ENCODE data around the gene UBXN11.
"Not testable (repeated sequence)": the region's sequence is repeated elsewhere in the genome, so short reads cannot be mapped to it uniquely, and the experiment has no call there.

UBXN11 gene

DNA sequence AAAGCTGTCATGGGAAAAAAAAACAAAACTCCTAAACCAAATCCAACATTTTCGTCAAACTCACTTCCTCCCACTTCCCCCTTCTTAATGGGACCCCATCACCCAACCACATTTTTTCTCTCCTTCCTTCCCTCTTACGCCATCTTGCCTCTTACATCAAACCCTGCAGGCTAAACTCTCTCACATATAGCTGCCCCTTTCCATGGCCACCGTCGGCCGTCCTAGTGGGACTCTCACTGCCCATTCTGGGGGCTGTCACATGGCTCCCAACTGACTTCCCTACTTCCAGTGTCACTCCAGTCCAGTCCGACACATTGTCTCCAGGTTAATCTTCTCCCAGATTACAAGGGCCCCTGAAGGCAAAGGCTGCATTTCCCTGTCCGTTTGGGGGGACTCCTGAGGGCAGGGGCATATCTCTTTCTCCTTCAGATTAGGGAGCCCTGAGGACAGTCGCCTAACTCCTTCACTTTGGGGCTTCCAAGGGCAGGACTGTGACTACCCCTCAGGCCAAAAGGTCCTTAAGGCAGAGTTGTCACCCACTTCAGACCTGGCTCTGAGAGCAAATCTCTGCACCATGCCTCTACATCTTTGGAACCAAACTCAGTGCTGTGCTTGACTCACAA is 658 bp downstream of the UBXN11 start:
- no peak for DNase-seq (ENCODE audit: low read depth)

DNA sequence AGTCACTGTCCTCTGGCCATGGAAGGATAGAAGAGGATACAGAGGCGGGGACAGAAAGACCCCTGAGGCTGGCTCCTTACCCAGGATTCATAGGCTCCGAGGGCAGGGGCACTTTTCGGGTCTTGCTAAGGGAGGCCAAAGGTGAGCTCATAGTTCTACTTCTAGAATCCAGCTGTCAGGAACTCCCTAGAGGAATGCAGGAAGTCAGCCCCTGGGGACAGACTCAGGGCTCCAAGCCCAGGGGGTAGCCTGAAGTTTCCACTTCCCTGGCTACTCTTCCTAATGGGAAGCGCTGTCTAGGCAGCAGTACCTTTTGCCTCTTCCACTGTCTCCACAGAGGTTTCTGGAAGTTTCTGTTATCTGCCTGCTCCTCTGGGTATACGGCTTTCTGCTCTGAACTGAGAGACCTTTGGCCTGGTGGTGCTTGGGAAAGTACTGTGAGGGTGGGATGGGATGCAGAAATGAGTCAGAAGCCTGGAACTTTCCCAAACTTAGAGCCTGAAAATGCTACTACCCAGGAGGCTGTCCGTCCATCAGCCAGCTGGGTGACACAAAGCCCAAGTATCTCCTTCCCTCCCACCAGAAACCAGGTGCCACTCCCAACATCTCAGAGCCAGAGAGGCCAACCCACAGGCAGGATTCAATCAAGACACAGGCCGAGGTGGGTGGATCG is 3.6 kb downstream of the UBXN11 start:
- DNase-seq (ENCODE audit: low read depth) = peak; percentile 89

DNA sequence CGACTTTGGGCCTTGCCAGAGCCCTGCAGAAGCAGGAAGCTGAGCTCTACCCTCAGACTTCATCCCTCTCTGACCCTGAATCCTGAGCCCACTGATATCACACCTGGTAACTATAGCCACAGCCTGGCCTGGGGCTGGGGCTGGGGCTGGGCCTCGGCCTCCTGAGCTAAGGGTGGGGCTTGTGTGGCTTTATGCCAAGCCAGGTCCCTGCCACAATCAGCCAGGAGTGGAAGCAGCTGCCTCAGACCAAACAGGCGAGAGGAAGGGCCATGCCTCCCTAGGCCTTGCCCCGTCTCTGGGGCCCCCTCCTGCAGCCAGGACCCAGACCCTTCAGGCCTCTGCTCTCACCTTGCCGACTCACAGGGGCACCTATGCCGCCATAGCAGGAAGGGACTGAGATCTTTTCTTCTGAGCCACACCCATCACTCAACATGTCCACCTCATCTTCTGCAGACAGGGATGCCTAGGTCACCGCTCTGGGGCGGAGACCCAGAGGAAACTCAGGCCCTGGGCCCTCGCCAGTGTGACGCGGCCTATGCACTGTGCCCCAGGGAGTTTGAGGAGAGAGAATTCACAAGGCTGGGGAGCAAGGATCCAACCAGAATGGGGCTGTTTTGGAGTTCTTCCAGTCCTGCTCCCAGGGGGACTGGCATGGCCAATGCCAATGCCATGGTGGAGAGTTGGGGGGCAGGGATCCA is 5.7 kb downstream of the UBXN11 start:
- no peak for DNase-seq (ENCODE audit: low read depth)

DNA sequence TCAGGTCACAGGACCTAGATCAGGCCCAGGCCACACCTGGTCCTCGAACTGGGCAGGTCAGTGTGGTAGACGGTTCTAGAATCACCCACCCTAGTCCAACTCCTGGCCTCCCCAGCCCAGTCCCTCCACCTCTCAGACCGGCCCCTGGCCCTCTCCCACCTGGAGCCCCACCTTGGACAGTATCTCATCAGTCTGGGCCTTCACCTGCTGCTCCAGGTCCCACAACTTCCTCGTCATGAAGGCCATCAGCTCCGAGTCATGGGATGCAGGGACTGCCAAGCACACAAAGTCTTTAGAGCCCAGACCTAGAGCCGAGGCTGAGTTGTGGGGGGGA is 8.7 kb downstream of the UBXN11 start:
- no peak for DNase-seq (ENCODE audit: low read depth)

DNA sequence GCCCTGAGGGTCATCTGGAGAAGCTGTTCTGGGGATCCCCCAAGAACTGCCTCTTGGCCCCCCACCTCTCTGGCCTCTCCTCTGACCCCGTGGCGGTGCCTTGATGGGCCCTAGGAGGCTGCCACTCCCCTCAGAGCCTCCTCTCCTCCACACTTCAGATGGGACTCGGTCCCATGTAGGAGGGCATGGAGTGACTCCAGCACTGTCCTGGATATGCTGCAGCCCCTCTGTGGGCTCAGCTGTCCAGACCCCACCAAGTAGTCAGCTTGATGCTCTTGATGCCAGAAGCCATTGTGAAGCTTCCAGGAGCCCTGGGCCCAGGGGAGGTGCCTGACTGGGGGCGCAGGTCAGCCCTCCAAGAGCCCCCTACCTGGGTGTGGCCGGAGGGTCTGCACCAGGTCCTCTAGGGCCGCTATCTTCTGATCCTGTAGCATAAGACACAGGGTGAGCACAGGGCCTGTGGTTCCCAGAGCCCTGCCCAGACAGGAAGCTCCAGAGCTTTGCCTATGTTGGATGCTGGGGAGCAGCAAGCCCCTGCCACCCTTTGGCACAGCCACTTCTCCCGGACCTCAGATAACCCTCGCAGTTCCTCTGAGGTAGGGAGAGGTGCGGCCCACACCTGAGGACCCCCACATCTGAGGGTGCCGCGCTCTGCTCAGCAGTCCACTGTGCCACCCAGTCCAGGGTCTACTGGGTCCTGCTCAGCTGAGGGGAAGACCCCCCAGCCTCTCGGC is 9.2 kb downstream of the UBXN11 start:
- DNase-seq (ENCODE audit: low read depth) = no peak

DNA sequence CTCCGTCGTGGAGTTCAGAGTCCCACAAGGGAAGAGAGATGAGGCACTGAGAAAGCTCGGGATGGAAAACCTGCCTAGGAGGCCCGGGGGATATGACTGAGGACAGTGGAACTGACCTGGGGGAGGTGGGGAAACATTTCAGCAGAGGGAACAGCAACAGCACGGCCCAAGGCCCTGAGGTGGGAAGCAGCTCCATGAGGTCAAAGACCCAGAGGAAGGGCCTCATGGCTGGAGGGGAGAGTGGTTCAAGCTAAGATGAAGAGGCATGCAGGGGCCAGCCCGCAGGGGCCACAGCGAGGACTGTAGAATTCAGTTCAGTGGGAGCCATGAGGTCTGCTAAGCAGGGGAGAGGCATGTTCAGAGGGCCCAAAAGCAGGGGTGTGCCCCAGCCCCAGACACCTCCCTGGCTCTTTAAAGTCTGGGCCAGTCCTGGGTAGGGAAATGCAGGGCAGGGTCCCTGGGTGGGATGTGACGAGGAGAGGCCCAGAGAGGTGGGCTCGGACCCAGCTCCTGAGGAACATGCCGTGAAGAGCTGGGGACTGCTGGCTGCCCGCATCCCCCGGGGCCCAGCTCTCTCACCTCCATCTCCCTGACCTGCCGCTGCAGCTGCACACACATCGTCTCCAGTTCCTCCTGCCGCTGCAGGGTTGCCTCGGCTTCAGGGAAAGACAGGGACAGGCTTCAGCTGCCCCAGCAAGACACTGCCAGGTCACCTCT is 9.9 kb downstream of the UBXN11 start:
- DNase-seq (ENCODE audit: low read depth) = no peak

DNA sequence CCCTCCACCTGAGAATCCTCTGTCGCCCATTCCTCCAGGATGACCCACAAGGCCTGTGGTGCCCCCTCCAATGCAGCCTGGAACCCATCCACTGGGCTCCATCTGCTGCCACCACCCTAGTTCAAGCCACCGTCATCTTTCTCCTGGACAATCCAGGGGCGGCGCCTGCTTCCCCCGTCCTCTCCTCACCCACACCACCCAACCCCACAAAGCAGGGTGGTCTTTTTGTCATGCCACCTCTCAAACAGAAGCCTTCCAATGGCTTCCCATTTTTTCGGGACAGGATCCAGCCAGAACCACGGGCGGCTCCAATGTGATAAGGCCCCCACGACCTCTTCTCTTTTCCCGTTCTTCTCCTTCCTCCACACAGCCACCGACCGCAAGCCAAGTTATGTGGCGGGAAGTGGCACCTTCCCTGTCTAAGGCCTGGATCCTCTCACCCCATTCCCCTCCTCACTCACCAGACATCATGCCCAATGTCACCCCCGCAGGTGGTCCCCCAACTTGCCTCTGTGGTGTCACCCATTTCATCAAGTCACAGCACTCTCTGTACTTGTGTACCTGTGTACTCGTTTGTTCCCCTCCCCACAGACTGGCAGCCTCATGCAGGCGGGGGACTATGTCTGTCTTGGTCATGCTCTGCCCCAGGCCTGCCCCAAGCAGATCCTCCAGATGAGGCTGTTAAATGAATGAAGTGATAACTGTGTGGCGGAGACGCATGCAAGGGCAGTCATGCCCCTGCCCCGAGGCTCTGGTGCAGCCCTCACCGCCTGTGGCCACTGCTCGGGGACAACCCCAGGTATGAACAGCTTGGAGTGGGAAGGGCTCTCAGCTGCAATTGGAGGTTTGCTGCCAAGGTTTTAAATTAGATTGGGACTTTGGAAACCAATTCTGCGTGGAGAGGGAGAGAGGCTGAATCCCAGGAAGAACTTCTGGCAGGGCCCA is 11.0 kb downstream of the UBXN11 start:
- no peak for DNase-seq (ENCODE audit: low read depth)

DNA sequence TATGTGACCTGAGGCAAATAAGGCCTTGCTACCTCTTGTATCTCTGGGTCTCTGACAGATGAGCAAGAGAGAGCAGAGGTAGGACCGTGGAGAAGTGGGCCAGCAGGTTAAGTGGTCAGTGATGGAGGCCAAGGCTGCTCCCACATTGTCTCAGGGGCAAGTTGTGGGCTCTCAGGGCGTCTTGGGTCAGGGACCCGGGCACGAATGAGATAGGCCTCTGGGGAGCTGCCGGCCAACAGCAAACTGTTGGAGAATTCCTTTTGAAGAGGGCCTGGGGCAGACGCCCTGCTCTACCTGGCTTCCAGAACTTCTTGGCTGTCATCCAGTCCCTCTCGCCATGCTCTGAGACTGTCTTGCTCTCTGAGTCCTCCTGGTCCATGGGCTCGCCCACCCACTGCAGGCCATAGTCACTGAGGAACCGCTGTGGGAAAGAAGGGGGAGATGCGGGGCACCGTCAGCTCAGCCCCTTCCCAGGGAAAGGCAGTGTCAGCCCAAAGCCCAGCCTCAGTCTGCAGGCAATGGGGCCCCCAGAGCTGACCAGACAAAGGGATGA is 12.4 kb downstream of the UBXN11 start:
- DNase-seq (ENCODE audit: low read depth) = no peak

DNA sequence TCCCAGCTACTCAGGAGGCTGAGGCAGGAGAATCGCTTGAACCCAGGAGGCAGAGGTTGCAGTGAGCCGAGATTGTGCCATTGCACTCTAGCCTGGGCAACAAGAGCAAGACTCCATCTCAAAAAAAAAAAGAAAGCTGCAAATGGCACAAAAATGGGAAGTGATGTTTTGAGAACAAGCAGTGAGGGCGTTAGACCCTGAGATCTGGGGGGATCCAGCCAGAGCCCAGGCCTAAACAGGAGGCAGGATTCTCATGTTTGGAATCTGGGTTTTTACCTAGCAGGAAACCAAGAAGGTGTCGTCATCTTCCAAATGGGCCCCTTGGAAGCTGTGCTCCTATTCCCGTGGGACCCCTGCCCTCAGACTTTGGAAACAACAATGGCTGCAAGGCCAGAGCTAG is 13.7 kb downstream of the UBXN11 start:
- DNase-seq (ENCODE audit: low read depth) = not testable (repeated sequence)

DNA sequence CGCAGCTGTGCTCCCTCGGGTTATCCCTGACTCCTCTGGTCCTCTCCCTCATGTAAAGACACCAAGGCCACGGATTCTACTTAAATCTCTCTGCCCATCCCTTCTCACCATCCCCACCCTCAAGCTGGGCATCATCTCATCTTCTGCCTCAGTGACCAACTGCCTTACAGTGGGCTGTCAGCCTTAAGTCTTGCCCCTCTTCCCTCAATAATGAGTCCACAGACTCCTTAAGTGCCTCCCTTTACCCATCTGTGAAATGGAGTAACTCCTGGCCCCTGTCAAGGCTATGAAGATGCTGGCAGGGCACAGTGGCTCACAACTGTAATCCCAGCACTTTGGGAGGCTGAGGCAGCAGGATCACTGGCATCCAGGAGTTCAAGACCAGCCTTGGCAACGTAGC is 14.5 kb downstream of the UBXN11 start:
- no peak for DNase-seq (ENCODE audit: low read depth)

DNA sequence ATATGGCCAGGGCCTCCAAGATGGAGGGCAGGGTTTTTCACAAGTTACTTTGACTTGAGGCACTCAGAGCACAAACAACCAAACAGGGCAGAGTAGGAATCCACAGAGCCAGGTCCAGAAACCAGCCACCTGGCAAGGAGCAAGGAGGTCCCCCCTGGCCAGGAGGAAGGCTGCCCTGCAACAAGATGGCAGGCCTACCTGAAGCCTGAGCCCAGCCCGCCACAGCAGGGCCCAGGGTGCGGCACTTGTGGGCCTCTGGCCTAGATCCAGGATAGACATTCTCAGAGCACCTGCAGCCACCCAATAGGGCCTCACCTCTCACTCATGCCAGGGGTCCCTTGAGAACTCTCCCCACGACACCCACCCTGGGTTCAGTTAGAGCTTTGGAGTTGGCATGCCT is 15.0 kb downstream of the UBXN11 start:
- no peak for DNase-seq (ENCODE audit: low read depth)

DNA sequence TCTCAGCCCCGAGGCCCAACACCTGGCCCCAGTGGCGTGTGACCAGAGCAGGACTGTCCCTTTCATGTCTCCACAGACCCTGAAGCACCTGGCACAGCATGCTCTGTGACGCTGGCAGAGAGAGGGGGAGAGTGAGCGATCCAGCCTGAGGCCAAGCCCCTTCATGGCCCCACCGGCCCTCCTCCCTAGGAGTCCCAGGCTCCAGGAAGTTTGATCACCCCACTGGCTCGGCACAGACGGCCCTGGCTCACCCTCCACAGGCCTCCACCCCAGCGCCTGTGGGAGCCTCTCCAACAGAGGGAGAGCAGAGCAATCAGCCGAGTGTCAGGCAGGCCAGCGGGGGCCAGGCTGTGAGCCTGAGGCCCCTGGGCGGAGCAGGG is 15.6 kb downstream of the UBXN11 start:
- DNase-seq (ENCODE audit: low read depth) = no peak

DNA sequence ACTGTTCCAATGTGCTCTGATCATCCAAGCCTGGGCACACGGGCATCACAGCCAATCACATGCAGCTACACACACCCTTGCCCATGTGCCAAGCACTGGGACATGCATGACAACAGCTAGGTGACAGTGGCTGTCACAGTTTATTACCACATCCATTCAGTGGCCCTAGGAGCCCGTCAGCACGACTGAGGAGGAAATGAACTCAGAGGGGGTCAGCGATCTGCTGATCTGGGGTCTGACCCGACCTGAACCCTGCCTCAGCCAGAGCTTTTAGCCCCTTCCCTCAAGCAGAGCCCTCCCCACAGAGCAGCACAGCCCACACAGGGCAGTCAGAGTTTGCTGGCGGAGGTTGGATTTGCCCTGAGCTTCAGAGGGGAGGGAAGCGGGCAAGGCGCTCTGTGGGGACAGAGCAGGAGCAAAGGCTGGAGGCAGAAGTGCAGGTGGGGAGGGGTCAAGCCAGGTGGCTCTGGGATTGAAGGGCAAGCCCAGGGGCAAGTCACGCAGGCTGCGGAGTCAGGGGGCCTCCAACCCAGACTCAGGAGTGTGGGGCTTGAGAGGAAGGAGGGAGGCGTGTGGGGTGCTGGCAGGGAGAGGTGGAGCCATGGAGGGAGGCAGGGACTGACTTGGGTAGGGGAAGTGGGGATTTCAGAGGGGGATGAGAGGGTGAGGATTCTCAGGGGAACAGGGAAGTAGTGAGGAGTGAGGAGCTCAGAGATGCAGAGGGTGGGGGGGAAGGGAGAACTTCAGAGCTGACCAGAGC is 16.1 kb downstream of the UBXN11 start:
- DNase-seq (ENCODE audit: low read depth) = no peak

DNA sequence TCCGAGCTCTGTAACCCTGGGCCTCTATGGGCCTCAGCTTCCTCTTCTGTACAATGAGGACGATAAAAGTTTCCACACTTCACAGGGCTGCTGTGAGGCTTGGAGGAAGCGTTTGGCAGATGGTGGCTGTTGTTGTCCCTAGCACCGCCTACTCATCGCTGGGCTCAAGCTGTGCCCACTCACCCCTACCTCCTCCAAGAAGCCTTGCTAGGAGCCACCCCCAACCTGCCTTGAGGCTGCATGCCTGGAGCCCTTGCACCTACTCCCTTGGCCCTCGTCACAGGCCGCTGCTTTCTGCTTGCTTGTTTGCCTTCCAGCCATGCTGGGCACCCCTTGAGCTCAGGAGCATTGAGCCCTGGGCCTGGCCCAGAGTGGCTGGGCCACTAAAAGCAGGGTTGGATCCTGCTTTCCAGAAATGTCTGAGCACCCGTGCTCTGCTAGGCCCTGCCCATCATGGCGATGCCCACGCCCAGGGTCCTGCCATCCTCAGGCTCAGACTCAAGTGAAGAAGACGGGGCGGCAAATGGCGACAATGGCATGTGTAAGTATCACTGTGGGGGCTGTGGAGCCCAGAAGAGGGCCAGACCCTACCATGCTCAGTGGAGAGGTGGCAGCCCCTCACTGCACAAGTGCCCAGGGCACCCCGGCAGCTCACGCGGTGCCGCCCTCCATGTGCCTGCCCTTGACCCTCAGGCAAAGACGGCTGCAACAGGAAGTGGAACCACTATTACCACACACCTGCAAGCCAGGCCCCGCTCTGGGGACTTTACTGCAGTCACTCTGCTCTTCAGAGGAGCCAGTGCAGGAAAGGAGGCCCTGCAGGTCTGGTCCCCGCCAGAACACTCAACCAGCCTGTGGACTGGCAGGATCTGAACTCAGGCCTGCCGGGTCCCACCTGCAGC is 17.0 kb downstream of the UBXN11 start:
- DNase-seq (ENCODE audit: low read depth) = no peak

DNA sequence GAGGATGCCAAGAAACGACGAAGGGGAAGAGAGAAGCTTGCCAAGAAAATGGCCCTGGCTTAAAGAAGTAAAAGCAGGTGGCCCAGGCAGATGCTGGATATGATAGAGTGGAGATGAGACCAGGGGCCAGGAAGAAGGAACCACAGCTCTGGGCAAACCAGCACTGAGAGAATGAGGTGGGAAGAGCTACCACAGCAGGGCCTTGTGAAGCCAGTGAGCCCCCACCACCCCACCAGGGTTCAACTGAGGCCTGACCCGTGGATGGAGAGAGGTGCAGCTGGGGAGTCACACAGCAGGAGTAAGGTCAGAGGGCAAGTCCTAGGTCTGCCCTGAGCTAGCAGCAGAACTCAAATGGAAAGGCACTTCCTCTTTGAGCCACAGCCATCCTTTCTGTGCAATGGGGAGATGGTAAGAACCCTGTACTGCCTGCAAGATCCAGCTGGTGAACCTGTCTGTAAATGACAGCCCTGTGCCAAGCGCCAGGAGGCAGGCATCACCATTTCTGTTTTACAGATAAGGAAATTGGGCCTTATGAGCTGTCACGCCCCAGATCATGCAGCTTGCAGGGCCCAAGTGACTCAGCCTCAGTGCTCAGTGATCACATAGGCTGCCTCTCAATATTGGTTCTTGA is 18.0 kb downstream of the UBXN11 start:
- no peak for DNase-seq (ENCODE audit: low read depth)

DNA sequence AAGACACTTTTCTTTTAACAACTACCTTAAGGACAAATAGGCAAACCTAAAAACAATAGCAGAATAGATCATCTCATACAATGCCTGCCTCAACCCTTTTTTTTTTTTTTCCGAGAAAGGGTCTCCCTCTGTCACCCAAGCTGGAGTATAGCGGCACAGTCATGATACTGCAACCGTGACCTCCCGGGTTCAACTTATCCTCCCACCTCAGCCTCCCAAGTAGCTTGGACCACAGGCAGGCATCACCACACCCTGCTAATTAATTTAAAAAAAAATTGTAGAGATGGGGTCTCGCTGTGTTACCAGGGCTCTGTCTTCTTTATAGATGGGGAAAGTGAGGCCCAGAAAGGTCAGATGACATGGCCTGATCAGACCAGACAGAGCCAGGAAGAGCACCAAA is 18.6 kb downstream of the UBXN11 start:
- DNase-seq (ENCODE audit: low read depth) = no peak

DNA sequence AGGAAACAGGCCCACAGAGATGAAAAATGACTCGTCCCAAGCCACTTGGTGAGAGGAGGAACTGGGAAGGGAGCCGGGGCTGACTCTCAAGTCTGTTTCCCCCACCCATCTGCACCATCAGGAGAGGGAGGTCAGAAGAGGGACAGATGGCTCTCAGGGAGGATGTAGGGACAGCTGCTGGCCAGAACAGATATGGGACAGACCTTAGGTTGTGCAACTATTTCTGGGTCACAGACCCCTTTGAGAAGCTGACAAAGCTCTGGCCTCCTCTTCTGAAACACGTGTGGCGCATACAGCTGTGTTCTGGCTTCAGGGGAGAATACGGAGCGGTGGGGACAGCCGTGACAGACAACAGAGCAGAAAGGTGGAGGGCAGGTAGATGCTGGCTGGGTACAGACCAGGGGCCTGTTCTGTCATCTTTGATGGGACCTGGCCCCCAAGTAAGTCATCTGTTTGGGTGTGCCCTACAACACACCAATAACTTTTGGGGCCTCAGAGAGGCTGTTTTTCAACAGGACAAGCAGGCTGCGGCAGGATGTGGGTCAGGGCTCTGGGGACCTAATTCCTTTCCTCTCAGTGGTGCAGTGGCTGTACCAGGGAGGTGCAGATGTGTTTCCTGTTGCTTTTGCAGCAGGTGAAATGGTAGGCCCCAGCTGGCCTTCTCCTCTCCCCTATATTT is 19.3 kb downstream of the UBXN11 start:
- DNase-seq (ENCODE audit: low read depth) = no peak

DNA sequence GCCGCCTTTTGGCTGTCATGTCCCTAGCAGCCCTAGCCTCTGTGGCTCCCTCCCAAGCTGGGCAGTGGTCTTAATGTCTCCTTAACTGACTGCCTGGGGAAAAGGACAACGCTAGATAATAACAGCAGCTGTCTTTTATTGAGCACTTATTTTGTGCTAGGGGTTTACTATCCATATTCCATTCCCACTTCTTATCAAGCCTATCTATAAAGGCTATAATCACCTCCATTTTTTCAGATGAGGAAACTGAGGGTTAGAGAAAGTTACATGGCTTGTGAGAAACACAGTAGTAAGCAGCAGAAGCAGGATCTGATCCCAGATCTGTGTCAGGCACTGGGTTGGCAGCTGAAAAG is 20.4 kb downstream of the UBXN11 start:
- DNase-seq (ENCODE audit: low read depth) = no peak

Data from amniotic epithelial cell (primary cell).